ENCODE results near the gene UPF3A.

Gene UPF3A

GRCh38 chr13:114319441-114319913 lies 38.1 kb downstream of the UPF3A start:
- DNase-seq (ENCODE audit: low read depth), result peak; percentile 58
- H3K4me3 ChIP-seq (replicated peaks; ENCODE audit: low read depth, low read length), result no peak overlapping the region

GRCh38 chr13:114320065-114320464 lies 38.7 kb downstream of the UPF3A start:
- H3K4me3 ChIP-seq (replicated peaks; ENCODE audit: low read depth, low read length), result no peak overlapping the region
- no peak for DNase-seq (ENCODE audit: low read depth)
- no peak for TF ChIP-seq CTCF (IDR thresholded peaks at IDR 0.05; ENCODE audit: low read length, missing control alignments)

More at GRCh38 chr13:114319441-114319913, 38.1 kb downstream of the UPF3A start:
- TF ChIP-seq CTCF (IDR thresholded peaks at IDR 0.05; ENCODE audit: low read length, missing control alignments), result no peak

GRCh38 chr13:114321256-114321655 lies 39.9 kb downstream of the UPF3A start:
- no peak overlapping the region for H3K4me3 ChIP-seq (replicated peaks; ENCODE audit: low read depth, low read length)
- DNase-seq (ENCODE audit: low read depth), result no peak
- TF ChIP-seq CTCF (IDR thresholded peaks at IDR 0.05; ENCODE audit: low read length, missing control alignments), result no peak

- H3K4me3 ChIP-seq (replicated peaks; ENCODE audit: low read depth, low read length), result no peak overlapping the region
- TF ChIP-seq CTCF (IDR thresholded peaks at IDR 0.05; ENCODE audit: low read length, missing control alignments), result no peak
- DNase-seq (ENCODE audit: low read depth), result no peak
Measured at GRCh38 chr13:114323349-114323748, 41.9 kb downstream of the UPF3A start.

- H3K4me3 ChIP-seq (replicated peaks; ENCODE audit: low read depth, low read length), result no peak overlapping the region
- no peak for TF ChIP-seq CTCF (IDR thresholded peaks at IDR 0.05; ENCODE audit: low read length, missing control alignments)
- no peak for DNase-seq (ENCODE audit: low read depth)
Measured at GRCh38 chr13:114324334-114324733, 42.9 kb downstream of the UPF3A start.

- H3K4me3 ChIP-seq (replicated peaks; ENCODE audit: low read depth, low read length), result no peak overlapping the region
- DNase-seq (ENCODE audit: low read depth), result peak; percentile 39
- no peak for TF ChIP-seq CTCF (IDR thresholded peaks at IDR 0.05; ENCODE audit: low read length, missing control alignments)
Measured at GRCh38 chr13:114325729-114326128, 44.3 kb downstream of the UPF3A start.

- no peak for TF ChIP-seq CTCF (IDR thresholded peaks at IDR 0.05; ENCODE audit: low read length, missing control alignments)
- no peak overlapping the region for H3K4me3 ChIP-seq (replicated peaks; ENCODE audit: low read depth, low read length)
- DNase-seq (ENCODE audit: low read depth), result no peak
Measured at GRCh38 chr13:114328034-114328433, 46.6 kb downstream of the UPF3A start.

Measured in fibroblast of pulmonary artery (primary cell).